Measurements from ENCODE around the gene MSRB1. TPM values are rescaled to one million over a fixed set of nuclear protein-coding genes. Genes with fewer than 3 reads are reported as not detected.
A peak's percentile ranks its signal among the peaks of the same experiment; 100 is the strongest.

Gene MSRB1
- total and polyA plus RNA-seq, 9 of the 15 experiments (the other 6 are each of a cell fraction or from before 2014, with no cell fraction given): 5.4 to 33.7 (median 25.7) TPM

- TF ChIP-seq STAT6 (CRISPR knock-in tag; IDR thresholded peaks at IDR 0.05): peak; percentile 80; the same call in 1 of the 2 replicates
- no peak for TF ChIP-seq ZNF23 (CRISPR knock-in tag; IDR thresholded peaks at IDR 0.05)
- TF ChIP-seq XRCC4 (IDR thresholded peaks at IDR 0.05; ENCODE audit: extremely low read depth, insufficient read depth, insufficient read length): no peak
- peak; percentile 54; the same call in 1 of the 2 replicates for TF ChIP-seq FOXO4 (CRISPR knock-in tag; IDR thresholded peaks at IDR 0.05)
- TF ChIP-seq ETV6 (IDR thresholded peaks at IDR 0.05; ENCODE audit: borderline replicate concordance in 1 of 2, low read depth in 2 of 2, low read length in 1 of 2): no peak
- no peak for TF ChIP-seq ETV6 (CRISPR knock-in tag; IDR thresholded peaks at IDR 0.05; ENCODE audit: borderline replicate concordance)
- TF ChIP-seq BRF1 (IDR thresholded peaks at IDR 0.05; ENCODE audit: borderline replicate concordance, extremely low read depth, insufficient read length): no peak
- peak; percentile 77; the same call in 1 of the 2 replicates for TF ChIP-seq PHB (CRISPR knock-in tag; IDR thresholded peaks at IDR 0.05)
- 0 out of 2 replicates have a peak, but pooled peaks have one; percentile 34 for TF ChIP-seq ZFPM2 (CRISPR knock-in tag; IDR thresholded peaks at IDR 0.05)
- no peak for TF ChIP-seq ADNP (tag; IDR thresholded peaks at IDR 0.05)
- no peak for TF ChIP-seq CCAR2 (IDR thresholded peaks at IDR 0.05; ENCODE audit: low read depth, low read length)
- TF ChIP-seq ZNF584 (CRISPR knock-in tag; IDR thresholded peaks at IDR 0.05; ENCODE audit: low read depth): no peak
- no peak for TF ChIP-seq NFIX (CRISPR knock-in tag; IDR thresholded peaks at IDR 0.05; ENCODE audit: low read depth)
- TF ChIP-seq EHMT2 (IDR thresholded peaks at IDR 0.05): no peak
- no peak for TF ChIP-seq PHF21A (IDR thresholded peaks at IDR 0.05; ENCODE audit: borderline replicate concordance, low read depth)
- TF ChIP-seq HSF4 (CRISPR knock-in tag; IDR thresholded peaks at IDR 0.05; ENCODE audit: borderline replicate concordance): no peak
- TF ChIP-seq SRF (CRISPR knock-in tag; IDR thresholded peaks at IDR 0.05): 0 out of 4 replicates have a peak, but pooled peaks of 1 of the 2 experiments have one; percentile 37
- no peak for TF ChIP-seq BRF2 (IDR thresholded peaks at IDR 0.05; ENCODE audit: borderline replicate concordance, insufficient read depth, insufficient read length)
- TF ChIP-seq NFATC3 (IDR thresholded peaks at IDR 0.05): no peak
- TF ChIP-seq ZNF354B (CRISPR knock-in tag; IDR thresholded peaks at IDR 0.05): no peak
- TF ChIP-seq BCL6 (CRISPR knock-in tag; IDR thresholded peaks at IDR 0.05): no peak
- peak; percentile 88 for TF ChIP-seq PHF20 (IDR thresholded peaks at IDR 0.05; ENCODE audit: partially characterized antibody)
These were observed 21.8 kb upstream of the MSRB1 start, which contains the start of gene RPS2 (continued) for GRCh38 chr16:1964506-1965395.
